SKM-1 treated with dmso at 0.1 percent for 144 hours (cell line): ENCODE data around the gene SLITRK3.
A peak's percentile ranks its signal among the peaks of the same experiment; 100 is the strongest.

Source experiments
- DNase-seq: peaks from one replicate; lab custom pipeline; 2025; ENCODE audit not compliant: unreplicated experiment; lab: John Stamatoyannopoulos, UW

Gene SLITRK3, protein sequence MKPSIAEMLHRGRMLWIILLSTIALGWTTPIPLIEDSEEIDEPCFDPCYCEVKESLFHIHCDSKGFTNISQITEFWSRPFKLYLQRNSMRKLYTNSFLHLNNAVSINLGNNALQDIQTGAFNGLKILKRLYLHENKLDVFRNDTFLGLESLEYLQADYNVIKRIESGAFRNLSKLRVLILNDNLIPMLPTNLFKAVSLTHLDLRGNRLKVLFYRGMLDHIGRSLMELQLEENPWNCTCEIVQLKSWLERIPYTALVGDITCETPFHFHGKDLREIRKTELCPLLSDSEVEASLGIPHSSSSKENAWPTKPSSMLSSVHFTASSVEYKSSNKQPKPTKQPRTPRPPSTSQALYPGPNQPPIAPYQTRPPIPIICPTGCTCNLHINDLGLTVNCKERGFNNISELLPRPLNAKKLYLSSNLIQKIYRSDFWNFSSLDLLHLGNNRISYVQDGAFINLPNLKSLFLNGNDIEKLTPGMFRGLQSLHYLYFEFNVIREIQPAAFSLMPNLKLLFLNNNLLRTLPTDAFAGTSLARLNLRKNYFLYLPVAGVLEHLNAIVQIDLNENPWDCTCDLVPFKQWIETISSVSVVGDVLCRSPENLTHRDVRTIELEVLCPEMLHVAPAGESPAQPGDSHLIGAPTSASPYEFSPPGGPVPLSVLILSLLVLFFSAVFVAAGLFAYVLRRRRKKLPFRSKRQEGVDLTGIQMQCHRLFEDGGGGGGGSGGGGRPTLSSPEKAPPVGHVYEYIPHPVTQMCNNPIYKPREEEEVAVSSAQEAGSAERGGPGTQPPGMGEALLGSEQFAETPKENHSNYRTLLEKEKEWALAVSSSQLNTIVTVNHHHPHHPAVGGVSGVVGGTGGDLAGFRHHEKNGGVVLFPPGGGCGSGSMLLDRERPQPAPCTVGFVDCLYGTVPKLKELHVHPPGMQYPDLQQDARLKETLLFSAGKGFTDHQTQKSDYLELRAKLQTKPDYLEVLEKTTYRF

GRCh38 chr3:165195640-165196576, at the start of gene SLITRK3:
Gene SLITRK3, minus strand, starts transcription at chr3:165196384. Its CDS starts 5,554 bp downstream, at chr3:165190830.
- DNase-seq = no peak

DNA sequence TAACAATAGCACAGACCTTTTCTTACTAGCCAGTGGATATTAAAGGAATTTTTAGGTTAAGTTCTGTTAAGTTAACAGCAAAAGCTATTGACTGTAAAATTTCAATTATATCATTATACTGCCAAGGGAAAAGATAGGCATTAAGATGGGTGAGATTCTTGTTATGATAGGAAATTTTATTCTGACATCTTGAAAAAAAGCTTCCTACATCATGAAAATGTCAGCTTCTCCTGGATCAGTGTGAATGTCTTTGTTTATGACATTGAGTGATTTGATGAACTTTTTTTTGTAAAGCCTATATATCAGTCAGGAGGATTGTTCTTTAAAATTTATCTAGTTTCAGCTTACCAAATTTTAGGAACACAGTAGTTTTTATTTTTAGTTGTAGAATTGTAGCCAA, 47.4 kb upstream of the SLITRK3 start:
- DNase-seq = no peak

- DNase-seq = no peak
Measured at GRCh38 chr3:165233501-165234195, 37.5 kb upstream of the SLITRK3 start.

DNA sequence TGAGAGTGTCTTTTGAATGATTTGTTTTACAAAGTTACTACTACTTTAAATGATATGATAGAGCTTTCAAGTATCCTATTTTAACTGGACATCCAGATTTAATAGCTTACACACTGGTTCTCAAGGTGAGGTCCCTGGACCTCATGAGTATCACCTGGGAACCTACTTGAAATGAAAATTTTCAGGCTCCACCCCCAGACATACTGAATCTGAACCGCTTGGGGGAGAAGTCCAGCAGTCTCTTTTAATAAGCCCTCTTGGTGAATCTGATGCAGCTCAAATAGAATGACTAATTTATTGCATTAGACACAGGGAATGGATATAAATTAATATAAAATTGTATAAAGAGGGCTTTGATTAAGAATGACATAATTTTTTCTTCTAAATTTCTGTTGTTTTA, 29.4 kb upstream of the SLITRK3 start:
- no peak for DNase-seq

- DNase-seq = no peak
Measured at GRCh38 chr3:165217739-165218138, 21.6 kb upstream of the SLITRK3 start.

DNA sequence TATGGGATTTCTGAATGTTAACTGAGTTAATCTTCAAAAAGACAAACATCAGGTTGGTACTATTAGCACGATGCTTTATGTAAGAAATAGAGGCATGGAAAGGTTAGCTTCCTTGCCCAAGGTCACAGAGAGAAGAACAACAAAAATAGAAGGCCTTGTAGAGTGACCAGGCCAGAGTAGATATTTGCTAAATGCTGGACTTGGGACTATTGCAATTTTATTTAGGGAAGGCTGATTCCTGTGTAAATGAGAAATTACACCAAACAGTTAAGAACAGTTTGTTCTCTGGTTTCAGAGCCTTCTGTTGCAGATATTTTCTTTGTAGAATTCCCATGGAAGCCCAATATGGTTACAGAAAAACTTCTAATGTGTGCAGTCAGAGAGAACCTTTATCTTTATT, 16.4 kb upstream of the SLITRK3 start:
- no peak for DNase-seq

DNA sequence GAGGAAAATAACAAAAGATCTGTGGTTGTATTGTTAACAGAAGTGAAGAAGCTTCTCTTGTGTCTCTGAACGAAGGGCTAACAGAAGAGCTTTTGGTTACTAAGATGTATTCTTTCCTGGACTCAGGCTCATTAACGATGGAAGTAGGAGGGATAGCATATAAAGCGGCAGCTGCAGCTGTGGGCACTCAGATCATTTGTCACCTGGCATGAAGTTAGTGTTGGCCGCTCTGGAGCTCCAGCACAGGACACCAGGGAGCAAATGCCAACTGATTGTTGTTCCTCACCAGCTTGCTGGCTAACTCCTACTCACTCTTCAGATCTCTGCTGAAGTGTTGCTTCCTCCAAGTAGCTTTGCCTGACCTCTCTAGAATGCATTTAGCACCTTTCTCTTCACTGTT, 15.5 kb upstream of the SLITRK3 start:
- no peak for DNase-seq

GRCh38 chr3:165210727-165211126, 14.5 kb upstream of the SLITRK3 start:
- DNase-seq = no peak

- DNase-seq = no peak
Measured at GRCh38 chr3:165210132-165210531, 13.9 kb upstream of the SLITRK3 start.

GRCh38 chr3:165206454-165207266, 10.5 kb upstream of the SLITRK3 start:
- DNase-seq = peak; percentile 67

- DNase-seq = no peak
Measured at GRCh38 chr3:165204445-165204844, 8.3 kb upstream of the SLITRK3 start.

GRCh38 chr3:165202995-165203394, 6.8 kb upstream of the SLITRK3 start:
- DNase-seq = no peak

DNA sequence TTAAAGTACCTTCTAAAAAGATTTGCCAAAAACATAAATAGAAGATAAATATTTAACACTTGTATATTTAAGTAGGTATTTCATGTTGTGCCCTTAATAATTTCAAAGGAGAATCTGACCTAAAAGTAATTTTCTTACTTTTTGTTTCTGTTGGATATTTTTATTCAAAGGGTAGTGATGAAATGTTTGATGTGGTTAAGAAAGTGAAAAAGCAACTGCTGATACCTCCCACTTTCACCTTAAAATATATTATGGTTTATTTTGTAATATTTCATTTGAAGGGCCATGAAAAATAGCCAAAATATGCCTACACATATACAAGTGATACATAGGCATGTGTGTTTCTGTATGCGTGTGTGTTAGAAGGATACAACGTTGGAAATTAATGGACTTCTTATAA, 5.8 kb upstream of the SLITRK3 start:
- no peak for DNase-seq

- no peak for DNase-seq
Measured at GRCh38 chr3:165197481-165197800, 1.3 kb upstream of the SLITRK3 start.

- DNase-seq = no peak
Measured at GRCh38 chr3:165196577-165197480, 645 bp upstream of the SLITRK3 start.

DNA sequence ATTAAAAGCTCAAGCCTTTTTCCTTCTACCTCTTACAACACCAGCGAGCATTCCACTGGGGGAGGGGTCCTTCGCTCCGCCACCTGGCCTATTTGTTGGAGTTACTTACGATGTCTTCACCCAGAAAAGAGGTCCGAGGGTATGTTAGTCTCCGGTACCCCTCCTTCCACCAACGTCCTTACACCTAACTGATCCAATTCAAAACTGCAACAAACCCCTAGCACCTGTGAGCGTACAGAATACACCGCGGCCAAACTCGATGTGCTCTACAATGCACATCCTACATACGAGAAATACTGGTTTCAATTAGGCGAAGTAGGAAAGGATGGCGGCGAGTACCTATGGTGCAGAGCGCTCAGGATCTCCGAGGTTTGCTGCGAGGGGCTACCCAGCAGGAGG, 944 bp downstream of the SLITRK3 start:
- no peak for DNase-seq

DNA sequence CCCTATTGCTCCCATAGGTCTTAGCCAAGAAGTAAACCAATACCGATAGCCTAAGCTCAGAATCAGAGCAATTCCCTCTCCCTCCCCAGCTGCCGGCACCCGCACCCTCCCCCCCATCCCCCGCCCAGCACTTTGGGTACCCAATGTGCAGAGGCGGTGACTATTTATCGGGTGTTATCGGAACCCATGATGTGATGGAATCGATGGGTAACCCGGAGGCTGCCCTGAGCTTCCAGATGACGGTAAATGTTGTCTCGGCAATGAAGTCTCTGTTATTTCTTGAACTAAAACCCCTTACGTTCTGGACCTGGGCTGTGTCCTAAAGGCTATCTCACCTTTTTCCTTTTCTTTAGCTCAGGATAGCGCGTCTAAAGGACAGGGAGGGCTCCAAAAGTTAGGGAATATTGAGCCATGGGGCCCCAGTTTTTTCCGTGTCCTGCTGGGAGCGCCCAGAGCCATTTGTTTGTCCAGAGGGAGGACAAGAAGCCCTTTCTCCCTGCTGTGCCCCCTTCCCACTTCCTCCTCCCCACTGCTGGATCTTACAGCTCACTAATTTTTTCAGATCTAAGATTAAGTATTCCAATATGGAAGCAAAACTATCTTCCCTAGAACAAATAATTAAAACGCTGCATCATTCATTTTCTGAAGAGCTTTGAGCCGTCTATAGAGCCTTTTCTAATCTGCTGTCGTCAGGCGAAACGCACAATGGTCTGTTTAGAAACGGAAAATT, 1.5 kb downstream of the SLITRK3 start:
- DNase-seq = no peak
